ENCODE data around the gene SERPIND1.
"Not testable (repeated sequence)": the region's sequence is repeated elsewhere in the genome, so short reads cannot be mapped to it uniquely, and the experiment has no call there.

SERPIND1 gene

DNA sequence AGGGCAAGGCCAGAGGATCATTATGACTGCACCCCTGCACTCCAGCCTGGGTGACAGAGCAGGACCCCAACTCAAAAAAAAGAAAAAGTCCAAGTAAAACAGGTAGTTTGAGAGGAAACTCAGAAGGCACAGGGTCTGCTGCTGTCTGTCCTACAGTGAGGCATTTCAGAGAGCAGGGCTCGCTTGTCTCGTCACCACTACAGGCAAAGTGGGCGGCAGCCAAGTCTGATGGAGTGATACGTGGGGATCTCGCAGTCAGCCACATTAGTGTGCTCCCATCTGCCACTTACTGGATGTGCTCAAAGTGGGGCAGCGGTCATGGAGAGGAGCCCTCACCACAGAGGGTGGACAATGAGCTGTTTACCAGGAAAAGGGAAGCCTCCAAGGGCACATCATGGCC lies 42.6 kb downstream of the SERPIND1 start:
- Histone ChIP-seq H3K27me3 (no peaks in the 10 kb centered on the region), H3K36me3 (peaks cover 88% of the 10 kb centered on the region), H3K4me1 (ENCODE audit: control insufficient read depth in 1 of 2, insufficient read depth in 1 of 2, low read depth in 1 of 2, low read length in 1 of 2) (no peaks in the 10 kb centered on the region), H3K27ac (no peak overlapping the region), H3K9me3 (no peaks in the 10 kb centered on the region), H3K4me3 (ENCODE audit: low read depth in 1 of 2, low read length in 1 of 2) (no peak overlapping the region)
- TF ChIP-seq CTCF (IDR thresholded peaks at IDR 0.05): no peak

- H3K4me3 ChIP-seq (ENCODE audit: low read depth in 1 of 2, low read length in 1 of 2): no peak overlapping the region
- H3K27ac ChIP-seq: no peak overlapping the region
- peaks cover 91% of the 10 kb centered on the region for H3K36me3 ChIP-seq
- H3K27me3 ChIP-seq: no peaks in the 10 kb centered on the region
- no peaks in the 10 kb centered on the region for H3K4me1 ChIP-seq (ENCODE audit: control insufficient read depth in 1 of 2, insufficient read depth in 1 of 2, low read depth in 1 of 2, low read length in 1 of 2)
- H3K9me3 ChIP-seq: no peaks in the 10 kb centered on the region
- no peak for TF ChIP-seq CTCF (IDR thresholded peaks at IDR 0.05)
Measured at GRCh38 chr22:20818471-20818870, 44.6 kb downstream of the SERPIND1 start.

DNA sequence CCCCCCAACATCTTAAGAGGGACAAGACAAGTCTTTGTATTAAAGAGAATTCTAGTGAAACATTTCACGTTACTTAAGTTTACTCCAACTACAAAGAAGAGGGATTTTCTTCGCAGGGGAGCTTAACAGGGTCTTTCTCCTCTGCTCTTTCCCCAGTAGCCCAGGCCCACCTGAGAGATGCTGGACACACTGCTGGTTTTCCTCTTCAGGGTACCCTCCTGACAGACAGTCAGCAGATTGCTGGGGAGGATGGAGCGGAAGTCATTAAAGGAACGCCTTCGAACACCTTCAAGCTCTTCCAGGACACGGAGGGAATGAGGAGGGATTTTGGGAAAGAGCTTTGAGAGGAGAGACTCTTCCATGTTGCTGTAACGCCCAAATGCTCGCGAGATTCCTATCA lies 45.6 kb downstream of the SERPIND1 start:
- no peak for TF ChIP-seq CTCF (IDR thresholded peaks at IDR 0.05)
- Histone ChIP-seq H3K27me3 (no peaks in the 10 kb centered on the region), H3K36me3 (peaks cover 91% of the 10 kb centered on the region), H3K4me3 (ENCODE audit: low read depth in 1 of 2, low read length in 1 of 2) (no peak overlapping the region), H3K27ac (no peak overlapping the region), H3K9me3 (no peaks in the 10 kb centered on the region), H3K4me1 (ENCODE audit: control insufficient read depth in 1 of 2, insufficient read depth in 1 of 2, low read depth in 1 of 2, low read length in 1 of 2) (no peaks in the 10 kb centered on the region)

DNA sequence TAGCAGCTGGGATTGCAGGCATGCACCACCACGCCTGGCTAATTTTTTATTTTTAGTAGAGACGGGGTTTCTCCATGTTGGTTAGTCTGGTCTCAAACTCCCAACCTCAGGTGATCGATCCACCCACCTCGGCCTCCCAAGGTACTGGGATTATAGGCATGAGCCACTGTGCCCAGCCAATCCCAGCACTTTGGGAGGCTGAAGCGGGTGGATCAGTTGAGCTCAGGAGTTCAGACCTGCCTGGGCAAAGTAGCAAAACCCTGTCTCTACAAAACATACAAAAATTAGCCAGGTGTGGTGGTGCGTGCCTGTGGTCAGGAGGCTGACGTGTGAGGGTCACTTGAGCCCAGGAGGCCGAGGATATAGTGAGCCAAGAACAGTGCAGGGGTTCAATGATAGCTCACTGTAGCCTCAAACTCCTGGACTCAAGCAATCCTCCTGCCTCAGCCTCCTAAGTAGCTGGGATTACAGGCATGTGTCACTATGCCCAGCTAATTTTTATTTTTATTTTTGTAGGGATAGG lies 47.9 kb downstream of the SERPIND1 start:
- H3K27me3 ChIP-seq; H3K4me1 ChIP-seq (ENCODE audit: control insufficient read depth in 1 of 2, insufficient read depth in 1 of 2, low read depth in 1 of 2, low read length in 1 of 2); H3K9me3 ChIP-seq; H3K4me3 ChIP-seq (ENCODE audit: low read depth in 1 of 2, low read length in 1 of 2); H3K27ac ChIP-seq: not testable (repeated sequence)
- H3K36me3 ChIP-seq: peaks cover 89% of the 10 kb centered on the region

- no peaks in the 10 kb centered on the region for H3K9me3 ChIP-seq
- no peaks in the 10 kb centered on the region for H3K27me3 ChIP-seq
- H3K36me3 ChIP-seq: peaks cover 84% of the 10 kb centered on the region
- no peak overlapping the region for H3K27ac ChIP-seq
- no peak for TF ChIP-seq CTCF (IDR thresholded peaks at IDR 0.05)
- no peak overlapping the region for H3K4me3 ChIP-seq (ENCODE audit: low read depth in 1 of 2, low read length in 1 of 2)
- no peaks in the 10 kb centered on the region for H3K4me1 ChIP-seq (ENCODE audit: control insufficient read depth in 1 of 2, insufficient read depth in 1 of 2, low read depth in 1 of 2, low read length in 1 of 2)
Measured at GRCh38 chr22:20822240-20822639, 48.3 kb downstream of the SERPIND1 start.

- peaks cover 81% of the 10 kb centered on the region for H3K36me3 ChIP-seq
- H3K4me3 ChIP-seq (ENCODE audit: low read depth in 1 of 2, low read length in 1 of 2): no peak overlapping the region
- H3K4me1 ChIP-seq (ENCODE audit: control insufficient read depth in 1 of 2, insufficient read depth in 1 of 2, low read depth in 1 of 2, low read length in 1 of 2): no peaks in the 10 kb centered on the region
- H3K27me3 ChIP-seq: no peaks in the 10 kb centered on the region
- H3K9me3 ChIP-seq: no peaks in the 10 kb centered on the region
- no peak for TF ChIP-seq CTCF (IDR thresholded peaks at IDR 0.05)
- H3K27ac ChIP-seq: no peak overlapping the region
Measured at GRCh38 chr22:20823264-20823663, 49.4 kb downstream of the SERPIND1 start.

- not testable (repeated sequence) for H3K27ac ChIP-seq, H3K27me3 ChIP-seq
Measured at GRCh38 chr22:20825216-20825615, 51.3 kb downstream of the SERPIND1 start.

More at GRCh38 chr22:20825216-20825615, 51.3 kb downstream of the SERPIND1 start:
- H3K9me3 ChIP-seq; H3K4me3 ChIP-seq (ENCODE audit: low read depth in 1 of 2, low read length in 1 of 2); H3K4me1 ChIP-seq (ENCODE audit: control insufficient read depth in 1 of 2, insufficient read depth in 1 of 2, low read depth in 1 of 2, low read length in 1 of 2): not testable (repeated sequence)
- H3K36me3 ChIP-seq: peaks cover 74% of the 10 kb centered on the region
